ENCODE data around the gene CDH2. TPM values are rescaled to one million over a fixed set of nuclear protein-coding genes. Genes with fewer than 3 reads are reported as not detected.

CDH2 gene
- total RNA-seq, 2 donors from 2014 or later = 0.41 to 125 TPM

- DNase-seq (ENCODE audit: low spot score) = no peak
- H3K4me3 ChIP-seq = no peak overlapping the region
- no peak for TF ChIP-seq POLR2A (IDR thresholded peaks at IDR 0.05)
- TF ChIP-seq POLR2AphosphoS5 (IDR thresholded peaks at IDR 0.05) = no peak
- no peak for TF ChIP-seq CTCF (IDR thresholded peaks at IDR 0.05)
- H3K27me3 ChIP-seq (replicated peaks; ENCODE audit: insufficient read depth) = no peaks in the 10 kb centered on the region
- no peaks in the 10 kb centered on the region for H3K36me3 ChIP-seq
- intact Hi-C loops (cut with DNase I) = no loop called here
- 67% methylated on average over 2 of the region's 2 CpGs for WGBS
- H3K4me1 ChIP-seq (replicated peaks) = no peaks in the 10 kb centered on the region
- no peaks in the 10 kb centered on the region for H3K9me3 ChIP-seq
- no peak overlapping the region for H3K27ac ChIP-seq
Measured at GRCh38 chr18:28091197-28091596, 85.7 kb downstream of the CDH2 start.

- TF ChIP-seq CTCF (IDR thresholded peaks at IDR 0.05) (no peak), POLR2AphosphoS5 (IDR thresholded peaks at IDR 0.05) (no peak), POLR2A (IDR thresholded peaks at IDR 0.05) (no peak)
- H3K4me1 ChIP-seq (replicated peaks) = no peaks in the 10 kb centered on the region
- no peak overlapping the region for H3K4me3 ChIP-seq
- DNase-seq (ENCODE audit: low spot score) = no peak
- intact Hi-C loops (cut with DNase I) = no loop called here
- 96% methylated on average over 3 of the region's 3 CpGs for WGBS
- H3K36me3 ChIP-seq = no peaks in the 10 kb centered on the region
- no peak overlapping the region for H3K27ac ChIP-seq
- no peaks in the 10 kb centered on the region for H3K9me3 ChIP-seq
- no peaks in the 10 kb centered on the region for H3K27me3 ChIP-seq (replicated peaks; ENCODE audit: insufficient read depth)
Measured at GRCh38 chr18:28088477-28088876, 88.5 kb downstream of the CDH2 start.

- intact Hi-C loops (cut with DNase I) = no loop called here
Measured at GRCh38 chr18:28086670-28087552, 90.0 kb downstream of the CDH2 start.

GRCh38 chr18:28081516-28081915 lies 95.4 kb downstream of the CDH2 start:
- intact Hi-C loops (cut with DNase I) = no loop called here
- H3K9me3 ChIP-seq = no peaks in the 10 kb centered on the region
- DNase-seq (ENCODE audit: low spot score) = no peak
- no peak overlapping the region for H3K4me3 ChIP-seq
- TF ChIP-seq CTCF (IDR thresholded peaks at IDR 0.05) = no peak
- TF ChIP-seq POLR2AphosphoS5 (IDR thresholded peaks at IDR 0.05) = no peak
- no peak for TF ChIP-seq POLR2A (IDR thresholded peaks at IDR 0.05)
- H3K27me3 ChIP-seq (replicated peaks; ENCODE audit: insufficient read depth) = no peaks in the 10 kb centered on the region
- no peaks in the 10 kb centered on the region for H3K36me3 ChIP-seq
- no peaks in the 10 kb centered on the region for H3K4me1 ChIP-seq (replicated peaks)
- WGBS = 76% methylated on average over 2 of the region's 2 CpGs
- no peak overlapping the region for H3K27ac ChIP-seq

More at GRCh38 chr18:28086670-28087552, 90.0 kb downstream of the CDH2 start:
- H3K4me3 ChIP-seq = no peak overlapping the region
- DNase-seq (ENCODE audit: low spot score) = peak; percentile 39
- H3K36me3 ChIP-seq = no peaks in the 10 kb centered on the region
- TF ChIP-seq POLR2AphosphoS5 (IDR thresholded peaks at IDR 0.05) (no peak), POLR2A (IDR thresholded peaks at IDR 0.05) (no peak), CTCF (IDR thresholded peaks at IDR 0.05) (no peak)
- no peaks in the 10 kb centered on the region for H3K27me3 ChIP-seq (replicated peaks; ENCODE audit: insufficient read depth)
- H3K4me1 ChIP-seq (replicated peaks) = no peaks in the 10 kb centered on the region
- no peaks in the 10 kb centered on the region for H3K9me3 ChIP-seq
- H3K27ac ChIP-seq = no peak overlapping the region
- WGBS = 24% methylated on average over 9 of the region's 9 CpGs

- intact Hi-C loops (cut with DNase I) = no loop called here
- no peak for TF ChIP-seq CTCF (IDR thresholded peaks at IDR 0.05)
- no peak for TF ChIP-seq POLR2AphosphoS5 (IDR thresholded peaks at IDR 0.05)
- TF ChIP-seq POLR2A (IDR thresholded peaks at IDR 0.05) = no peak
- H3K4me1 ChIP-seq (replicated peaks) = no peaks in the 10 kb centered on the region
- no peak overlapping the region for H3K27ac ChIP-seq
- 73% methylated on average over 1 of the region's 1 CpG for WGBS
- no peaks in the 10 kb centered on the region for H3K36me3 ChIP-seq
- DNase-seq (ENCODE audit: low spot score) = no peak
- H3K4me3 ChIP-seq = no peak overlapping the region
- no peaks in the 10 kb centered on the region for H3K9me3 ChIP-seq
- H3K27me3 ChIP-seq (replicated peaks; ENCODE audit: insufficient read depth) = no peaks in the 10 kb centered on the region
Measured at GRCh38 chr18:28080876-28081300, 96.0 kb downstream of the CDH2 start.

Measured in prostate gland (tissue), 2 donors.